Left ventricle myocardium inferior (tissue), 1 donor: ENCODE measurements around the gene CNNM2. TPM values are rescaled to one million over a fixed set of nuclear protein-coding genes. Genes with fewer than 3 reads are reported as not detected.
"Not testable (repeated sequence)": the region's sequence is repeated elsewhere in the genome, so short reads cannot be mapped to it uniquely, and the experiment has no call there.

Source experiments
- DNase-seq: peaks from one replicate; pipeline ENCODE4 v3.0.0-alpha.2; 2020
- H3K27ac ChIP-seq: fragments of 200-600 bp; replicated peaks from 2 replicates; pipeline ENCODE4 v1.8.0; 2021
- H3K27me3 ChIP-seq: fragments of 200-600 bp; 2 replicates; pipeline ENCODE4 v1.8.0; 2021; ENCODE audit warnings: low read depth
- H3K36me3 ChIP-seq: fragments of 200-600 bp; 2 replicates; pipeline ENCODE4 v1.8.0; 2021
- H3K4me1 ChIP-seq: fragments of 200-600 bp; 2 replicates; pipeline ENCODE4 v1.8.0; 2021
- H3K4me3 ChIP-seq: fragments of 200-600 bp; 2 replicates; pipeline ENCODE4 v1.8.0; 2021; ENCODE audit warnings: mild to moderate bottlenecking, moderate library complexity
- H3K9me3 ChIP-seq: fragments of 200-600 bp; replicated peaks from 2 replicates; pipeline ENCODE4 v1.8.0; 2021
- CTCF ChIP-seq: fragments of 200-600 bp; IDR thresholded peaks from 2 replicates; pipeline ENCODE4 v1.8.0; 2021; ENCODE audit warnings: antibody characterized with exemption, mild to moderate bottlenecking, borderline replicate concordance
- intact Hi-C: fragments of 100-400 bp; cut with micrococcal nuclease; formaldehyde crosslinking; loops from one replicate; pipeline ENCODE4 v1.11.0; 2022
- total RNA-seq: library from RNA; stranded (reverse); fragmentation: NEBNext Ultra II Directional; extraction: Animal tissue kit (Norgen Biotek cat#: 25700); gene quantifications from one replicate; pipeline ENCODE4 v1.2.1, GENCODE V29; 2021
- donor health status: DM: no; HTN: yes; CAD: no; lungs with severe emphysema.

The CNNM2 gene
- total RNA-seq, 1 donor from 2014 or later, result 3.3 TPM

GRCh38 chr10:102998399-102998907 is 80.4 kb downstream of the CNNM2 start:
- Histone ChIP-seq H3K27me3 (no peaks in the 10 kb centered on the region), H3K4me3 (no peak overlapping the region), H3K4me1 (peaks cover 5% of the 10 kb centered on the region), H3K27ac (no peak overlapping the region), H3K36me3 (no peaks in the 10 kb centered on the region), H3K9me3 (no peaks in the 10 kb centered on the region)
- TF ChIP-seq CTCF, result no peak
- DNase-seq, result no peak
- intact Hi-C loops, result no loop called here

GRCh38 chr10:103000050-103000449 is 82.0 kb downstream of the CNNM2 start:
- DNase-seq, H3K9me3 ChIP-seq, H3K4me3 ChIP-seq, H3K27ac ChIP-seq, intact Hi-C loops, H3K36me3 ChIP-seq, H3K27me3 ChIP-seq, H3K4me1 ChIP-seq: not testable (repeated sequence)

- TF ChIP-seq CTCF, result no peak
- Histone ChIP-seq H3K36me3 (peaks cover 7% of the 10 kb centered on the region), H3K4me3 (no peak overlapping the region), H3K27ac (no peak overlapping the region), H3K27me3 (no peaks in the 10 kb centered on the region), H3K9me3 (peaks cover 16% of the 10 kb centered on the region), H3K4me1 (no peaks in the 10 kb centered on the region)
- intact Hi-C loops, result no loop called here
- no peak for DNase-seq
These were observed 88.9 kb downstream of the CNNM2 start for GRCh38 chr10:103007017-103007416.

GRCh38 chr10:103013416-103013815 is 95.3 kb downstream of the CNNM2 start:
- no peaks in the 10 kb centered on the region for H3K36me3 ChIP-seq
- H3K27ac ChIP-seq, result no peak overlapping the region
- no peak for TF ChIP-seq CTCF
- no peaks in the 10 kb centered on the region for H3K9me3 ChIP-seq
- no peak for DNase-seq
- no peaks in the 10 kb centered on the region for H3K27me3 ChIP-seq
- H3K4me3 ChIP-seq, result no peak overlapping the region
- intact Hi-C loops, result no loop called here
- no peaks in the 10 kb centered on the region for H3K4me1 ChIP-seq

- TF ChIP-seq CTCF, result no peak
- Histone ChIP-seq H3K27me3 (no peaks in the 10 kb centered on the region), H3K27ac (no peak overlapping the region), H3K4me1 (no peaks in the 10 kb centered on the region), H3K9me3 (no peaks in the 10 kb centered on the region), H3K4me3 (no peak overlapping the region), H3K36me3 (no peaks in the 10 kb centered on the region)
- intact Hi-C loops, result no loop called here
- DNase-seq, result no peak
These were observed 101.3 kb downstream of the CNNM2 start for GRCh38 chr10:103019425-103019824.

- DNase-seq, result no peak
- intact Hi-C loops, result no loop called here
- H3K27ac ChIP-seq, result no peak overlapping the region
These were observed 103.2 kb downstream of the CNNM2 start for GRCh38 chr10:103021150-103021899.

More at GRCh38 chr10:103021150-103021899, 103.2 kb downstream of the CNNM2 start:
- Histone ChIP-seq H3K27me3 (no peaks in the 10 kb centered on the region), H3K9me3 (no peaks in the 10 kb centered on the region), H3K36me3 (no peaks in the 10 kb centered on the region), H3K4me3 (no peak overlapping the region), H3K4me1 (no peaks in the 10 kb centered on the region)
- TF ChIP-seq CTCF, result no peak
